ENCODE results near the gene ERMP1.

DNA sequence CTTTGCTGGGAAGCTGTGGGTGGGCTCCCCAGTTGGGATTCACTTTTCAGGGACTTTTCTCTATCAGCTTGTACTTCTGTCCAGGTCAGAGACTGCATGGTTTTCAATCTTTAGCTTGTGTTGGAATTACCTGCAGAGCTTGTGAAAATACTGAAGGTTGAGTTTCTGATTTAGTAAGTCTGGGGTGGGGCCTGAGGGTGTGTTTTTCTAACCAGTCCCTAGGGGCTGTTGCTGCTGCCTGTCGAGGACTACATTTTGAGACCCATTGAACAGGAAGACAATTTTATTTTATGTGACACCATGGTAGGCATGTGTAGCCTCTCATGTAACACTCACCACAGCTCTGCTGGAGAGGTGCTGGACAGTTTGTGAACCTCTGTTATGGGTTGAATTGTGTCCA, 43.1 kb upstream of the ERMP1 start:
- TF ChIP-seq CTCF (IDR thresholded peaks at IDR 0.05; ENCODE audit: low read length) = no peak
- no peak for TF ChIP-seq EZH2 (optimal IDR thresholded peaks at IDR 0.05; ENCODE audit: low read depth, low read length)
- no peak for TF ChIP-seq EZH2phosphoT487 (IDR thresholded peaks at IDR 0.05; ENCODE audit: low read length)
